ENCODE data around the gene LGMN.
"Not testable (repeated sequence)": the region's sequence is repeated elsewhere in the genome, so short reads cannot be mapped to it uniquely, and the experiment has no call there.

The LGMN gene

DNA sequence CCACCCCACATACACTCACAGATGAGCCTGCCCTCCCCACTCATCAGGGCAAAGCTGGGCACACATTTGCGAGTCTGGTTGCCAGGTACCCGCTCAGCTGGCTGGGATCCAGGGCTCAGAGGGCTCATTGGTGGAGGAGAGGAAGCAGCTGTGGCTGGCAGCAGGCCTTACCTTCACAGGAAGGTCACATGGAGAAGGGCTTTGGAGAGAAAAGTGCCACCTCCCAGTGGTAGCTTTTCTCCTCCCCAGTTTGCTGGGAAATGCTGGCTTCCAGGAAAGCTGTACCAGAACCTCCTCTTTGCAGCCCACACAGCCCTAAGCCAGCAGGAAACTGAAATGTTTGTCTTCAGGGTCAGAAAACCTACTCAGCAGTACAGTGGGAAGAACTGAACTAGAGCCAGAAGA lies 55.6 kb downstream of the LGMN start:
- DNase-seq: no peak

- DNase-seq: no peak
Observed at GRCh38 chr14:92690171-92691011, 58.0 kb downstream of the LGMN start.

DNA sequence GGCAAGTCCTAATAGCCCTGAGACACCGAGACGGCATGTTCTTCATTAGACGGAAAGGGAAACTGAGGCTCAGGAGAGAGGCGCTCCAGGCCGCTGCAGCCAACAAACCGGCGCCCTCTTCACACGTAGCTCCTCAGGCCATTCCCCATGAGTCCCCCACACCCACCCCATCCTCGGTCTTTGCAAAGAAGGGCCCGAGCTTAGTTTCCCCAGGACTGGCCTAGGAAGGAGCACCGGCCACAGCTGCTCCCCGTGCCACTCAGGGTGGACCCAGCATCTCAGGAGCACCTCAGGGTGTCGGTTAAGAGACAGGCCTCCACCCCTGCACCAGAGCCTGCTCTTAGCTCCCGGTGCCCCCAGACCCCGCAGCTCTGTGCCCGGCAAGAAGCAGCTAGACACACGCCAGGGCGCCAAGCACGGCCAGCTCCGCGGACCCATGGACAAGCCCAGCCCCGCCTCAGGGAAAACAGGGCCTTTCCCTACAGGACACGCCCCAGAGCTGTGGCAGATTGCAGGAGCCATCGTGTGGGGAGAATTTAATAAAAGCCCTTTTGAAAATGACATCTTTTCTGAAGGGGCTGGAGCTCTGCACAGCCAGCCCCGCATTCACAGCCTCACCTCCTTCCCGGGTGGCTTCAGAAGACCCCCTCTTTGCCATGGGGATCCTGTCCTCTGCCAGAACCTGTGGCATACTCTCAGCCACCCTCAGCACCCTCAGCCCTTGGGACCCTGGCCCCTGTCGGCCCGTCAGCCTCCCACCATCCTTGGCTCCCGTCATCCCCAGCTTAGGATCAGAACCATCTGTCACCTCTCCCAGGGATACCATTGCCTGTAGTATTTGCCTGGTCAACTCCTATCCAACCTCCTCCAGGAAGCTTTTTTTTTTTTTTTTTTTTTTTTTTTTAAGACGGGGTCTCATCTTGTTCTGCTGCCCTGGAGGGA lies 59.7 kb downstream of the LGMN start:
- DNase-seq: no peak

DNA sequence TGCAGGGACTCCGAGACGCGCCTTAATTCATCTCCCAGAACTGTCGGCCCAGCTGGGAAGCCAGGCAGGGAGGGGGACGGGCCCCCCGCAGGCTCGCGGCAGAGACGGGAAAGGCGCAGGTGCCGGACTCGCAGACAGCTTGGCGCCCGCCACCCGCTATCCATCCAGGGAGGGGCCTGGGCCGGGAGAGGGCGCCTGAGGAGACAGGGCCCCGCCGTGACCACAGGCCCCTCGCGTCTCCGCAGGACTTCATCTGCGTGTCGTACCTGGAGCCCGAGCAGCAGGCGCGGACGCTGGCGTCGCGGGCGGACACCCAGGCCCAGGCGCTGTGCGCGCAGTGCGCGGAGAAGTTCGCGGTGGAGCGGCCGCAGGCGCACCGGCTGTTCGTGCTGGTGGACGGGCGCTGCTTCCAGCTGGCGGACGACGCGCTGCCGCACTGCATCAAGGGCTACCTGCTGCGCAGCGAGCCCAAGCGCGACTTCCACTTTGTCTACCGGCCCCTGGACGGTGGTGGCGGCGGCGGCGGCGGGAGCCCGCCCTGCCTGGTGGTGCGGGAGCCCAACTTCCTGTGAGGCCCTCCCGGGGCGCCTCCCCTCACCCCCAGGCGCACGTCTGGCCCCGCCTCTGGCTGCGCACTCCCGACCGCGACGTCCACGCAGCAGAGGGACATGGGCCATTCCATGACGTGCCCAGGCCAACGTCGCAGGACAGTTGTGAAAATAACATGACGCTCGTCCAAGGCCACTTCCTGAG lies 60.6 kb downstream of the LGMN start:
- no peak for DNase-seq

DNA sequence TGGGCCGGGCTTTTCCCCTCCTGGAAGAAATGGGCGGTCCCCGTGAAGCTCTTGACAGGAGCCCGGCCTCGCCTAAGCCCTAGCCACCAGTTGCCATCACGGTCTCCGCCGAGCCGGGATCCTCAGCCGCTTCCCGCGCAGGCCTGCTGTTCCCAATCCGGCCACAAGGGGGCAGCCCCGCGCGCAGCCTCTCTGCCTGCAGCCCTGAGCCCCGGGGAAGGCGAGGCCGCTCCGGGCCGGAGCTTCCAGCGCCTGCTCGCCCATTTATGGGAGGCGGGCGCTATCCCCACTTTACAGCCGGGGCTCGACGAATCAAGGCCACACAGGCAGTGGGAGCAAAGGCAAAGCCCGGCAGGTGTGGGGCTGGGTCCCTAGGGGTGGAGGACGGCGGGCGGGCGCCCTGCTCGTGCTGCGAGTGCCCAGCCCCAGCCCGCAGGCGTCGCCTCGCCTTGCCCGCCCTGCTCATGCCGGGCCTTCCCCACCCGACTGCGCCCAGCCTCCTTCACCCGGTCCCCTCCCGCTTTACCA lies 61.5 kb downstream of the LGMN start:
- DNase-seq: no peak

DNA sequence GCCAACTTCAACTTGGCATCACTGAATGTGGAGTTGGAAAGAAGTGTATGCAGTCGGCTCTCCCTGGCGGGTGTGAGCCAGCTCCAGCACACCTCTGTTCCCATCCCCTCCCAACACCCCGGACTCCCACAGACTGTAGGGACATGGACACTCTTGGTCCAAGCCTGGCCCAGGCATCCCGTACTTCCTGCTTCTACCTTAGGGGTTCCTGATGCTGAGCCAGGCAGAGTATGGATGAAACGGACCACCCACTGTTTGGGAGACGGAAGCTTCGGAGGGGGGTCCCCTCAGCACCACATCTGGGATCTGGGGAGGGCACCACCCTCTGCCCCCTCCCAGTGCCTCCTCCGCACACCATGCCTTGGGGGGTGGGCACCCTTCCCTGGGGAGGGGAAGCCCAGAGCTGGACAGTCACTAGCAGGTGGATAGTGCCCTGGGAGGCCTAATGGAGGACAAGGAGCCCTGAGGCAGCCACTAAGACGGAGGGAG lies 62.0 kb downstream of the LGMN start:
- no peak for DNase-seq

GRCh38 chr14:92685784-92686355 lies 62.6 kb downstream of the LGMN start:
- DNase-seq: no peak

DNA sequence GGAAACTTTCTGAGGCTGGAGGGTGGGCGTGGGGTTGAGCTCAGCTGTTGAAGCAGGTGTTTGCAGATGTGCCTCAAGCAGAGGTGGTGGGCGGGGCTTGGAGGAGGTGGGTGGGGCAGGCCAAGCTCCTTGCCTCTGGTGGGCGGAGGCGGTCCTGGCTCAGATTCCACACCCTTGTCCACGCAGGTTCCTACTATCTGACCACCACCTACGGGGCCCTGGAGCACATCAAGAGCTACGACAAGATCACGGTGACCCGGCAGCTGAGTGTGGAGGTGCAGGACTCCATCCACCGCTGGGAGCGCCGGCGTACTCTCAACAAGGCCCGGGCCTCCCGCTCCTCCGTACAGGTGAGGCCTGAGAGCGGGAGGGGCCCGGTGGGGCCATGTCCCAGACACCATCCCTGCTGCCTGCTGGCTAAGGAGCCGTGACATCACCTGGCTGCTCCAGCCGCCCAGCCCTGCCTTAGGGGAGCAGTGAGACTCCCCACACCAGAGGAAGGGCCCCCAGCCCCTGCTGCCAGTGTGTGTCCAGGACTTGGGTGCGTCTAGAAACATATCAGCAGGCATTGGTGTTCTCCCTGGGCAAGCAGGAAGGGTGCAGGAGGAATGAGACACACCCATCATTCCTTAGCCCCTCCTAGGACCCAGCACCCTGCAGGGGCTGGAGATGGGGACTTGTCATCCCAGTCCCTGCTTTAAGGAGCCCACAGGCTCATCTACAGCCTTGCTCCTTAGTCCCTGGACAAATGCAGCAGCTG lies 63.4 kb downstream of the LGMN start:
- no peak for DNase-seq

GRCh38 chr14:92683041-92683440 lies 65.4 kb downstream of the LGMN start:
- no peak for DNase-seq

DNA sequence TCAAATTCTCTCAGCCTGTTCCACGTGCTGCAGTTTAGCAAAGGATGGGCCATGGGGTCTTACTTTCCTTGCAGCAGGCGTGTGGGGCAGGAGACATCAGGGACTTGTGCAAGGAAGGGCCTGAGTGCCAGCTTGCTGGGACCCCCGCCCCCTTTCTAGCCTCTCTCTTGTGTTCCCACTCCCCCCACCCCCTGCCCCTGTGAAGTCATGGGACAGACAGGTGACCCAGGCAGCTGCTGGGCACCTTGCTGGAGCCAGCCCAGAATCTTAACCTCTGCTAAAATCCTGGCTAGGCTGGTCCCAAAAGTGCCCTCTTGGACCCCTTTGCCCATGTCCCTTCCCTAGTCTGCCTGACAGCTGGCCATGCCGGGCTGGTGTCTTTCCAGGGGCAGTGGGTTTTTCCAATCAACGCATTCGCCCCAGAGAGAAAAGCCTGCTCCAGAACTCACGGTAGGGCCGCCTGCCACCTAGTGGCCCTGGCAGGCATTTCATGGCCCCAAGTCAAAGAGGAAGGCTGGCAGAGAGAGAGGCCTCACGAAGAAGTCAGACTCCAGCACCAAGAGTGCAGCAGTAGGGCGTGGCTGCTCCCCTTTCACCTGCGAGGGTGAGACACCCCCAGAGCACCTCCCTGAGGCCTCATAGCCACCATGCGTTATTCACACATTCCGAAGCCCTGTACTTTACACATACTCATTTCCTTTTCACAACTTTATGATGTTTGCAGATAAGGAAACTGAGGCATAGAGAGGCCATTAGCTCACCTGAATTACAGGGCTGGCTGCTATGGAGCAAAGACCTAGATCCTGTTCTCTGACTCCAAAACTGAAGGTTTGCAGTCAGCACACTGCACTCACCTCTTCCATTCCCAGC lies 67.4 kb downstream of the LGMN start:
- DNase-seq: peak; percentile 17

DNA sequence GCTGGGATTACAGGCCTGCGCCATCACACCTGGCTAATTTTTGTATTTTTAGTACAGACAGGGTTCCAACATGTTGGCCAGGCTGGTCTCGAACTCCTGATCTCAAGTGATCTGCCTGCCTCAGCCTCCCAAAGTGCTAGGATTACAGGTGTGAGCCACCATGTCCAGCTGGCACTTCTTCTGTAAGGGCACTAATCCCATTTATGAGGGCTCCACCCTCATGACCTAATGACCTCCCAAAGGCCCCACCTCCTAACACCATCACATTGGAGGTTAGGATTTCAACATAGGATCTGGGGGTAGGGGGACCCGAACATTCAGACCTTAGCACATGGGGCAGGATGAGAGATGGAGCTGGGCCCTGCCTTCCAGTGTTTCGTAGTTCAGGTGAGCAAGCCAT lies 68.1 kb downstream of the LGMN start:
- not testable (repeated sequence) for DNase-seq

DNA sequence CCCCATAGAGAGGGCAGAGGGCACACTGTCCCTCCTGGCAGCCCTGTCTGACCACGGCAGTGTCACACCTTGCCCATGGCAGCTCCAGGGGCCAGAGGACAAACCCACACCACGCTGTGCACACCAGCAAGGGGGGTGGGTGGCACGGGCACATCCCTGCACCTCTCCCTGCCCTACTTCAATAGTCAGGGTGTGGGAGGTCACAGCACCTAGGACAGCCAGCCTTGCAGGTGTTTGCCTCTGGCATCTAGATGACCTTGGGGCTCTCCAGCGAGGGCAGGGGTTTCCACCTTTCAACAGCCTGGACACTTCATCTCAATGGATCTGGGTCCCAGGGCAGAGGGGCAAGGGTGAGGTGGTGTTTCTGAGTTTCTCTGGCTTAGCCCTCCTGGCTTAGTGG lies 69.2 kb downstream of the LGMN start:
- no peak for DNase-seq

- DNase-seq: no peak
Observed at GRCh38 chr14:92678766-92679165, 69.7 kb downstream of the LGMN start.

GRCh38 chr14:92677955-92678354 lies 70.5 kb downstream of the LGMN start:
- no peak for DNase-seq

DNA sequence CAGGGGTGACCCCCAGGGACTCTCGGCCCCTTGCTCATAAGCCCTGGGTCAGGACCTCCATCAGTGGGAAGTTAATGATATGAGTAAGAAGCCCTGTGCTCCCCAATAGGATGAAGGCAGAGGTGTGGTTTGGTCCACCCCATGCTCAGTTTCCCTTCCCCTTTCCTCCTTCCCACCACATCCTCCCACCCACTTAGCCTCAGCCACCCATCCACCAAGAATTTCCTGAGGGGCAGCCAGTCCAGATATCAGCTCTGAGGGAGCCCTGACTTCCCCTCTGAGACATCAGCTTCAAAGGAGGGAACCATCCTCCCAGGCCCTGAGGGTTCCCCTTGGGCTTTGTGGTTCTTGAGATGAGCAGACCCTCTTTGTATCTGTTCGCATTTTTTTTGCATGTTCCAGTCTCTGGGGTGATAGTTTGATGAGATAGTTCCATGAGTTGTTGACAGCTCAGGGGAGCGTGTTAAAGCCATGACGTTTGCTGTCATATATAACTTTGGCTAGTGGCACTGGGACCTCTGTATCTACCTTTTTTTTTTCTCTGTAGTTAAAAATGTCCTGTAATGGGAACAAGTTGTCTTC lies 71.2 kb downstream of the LGMN start:
- no peak for DNase-seq

DNA sequence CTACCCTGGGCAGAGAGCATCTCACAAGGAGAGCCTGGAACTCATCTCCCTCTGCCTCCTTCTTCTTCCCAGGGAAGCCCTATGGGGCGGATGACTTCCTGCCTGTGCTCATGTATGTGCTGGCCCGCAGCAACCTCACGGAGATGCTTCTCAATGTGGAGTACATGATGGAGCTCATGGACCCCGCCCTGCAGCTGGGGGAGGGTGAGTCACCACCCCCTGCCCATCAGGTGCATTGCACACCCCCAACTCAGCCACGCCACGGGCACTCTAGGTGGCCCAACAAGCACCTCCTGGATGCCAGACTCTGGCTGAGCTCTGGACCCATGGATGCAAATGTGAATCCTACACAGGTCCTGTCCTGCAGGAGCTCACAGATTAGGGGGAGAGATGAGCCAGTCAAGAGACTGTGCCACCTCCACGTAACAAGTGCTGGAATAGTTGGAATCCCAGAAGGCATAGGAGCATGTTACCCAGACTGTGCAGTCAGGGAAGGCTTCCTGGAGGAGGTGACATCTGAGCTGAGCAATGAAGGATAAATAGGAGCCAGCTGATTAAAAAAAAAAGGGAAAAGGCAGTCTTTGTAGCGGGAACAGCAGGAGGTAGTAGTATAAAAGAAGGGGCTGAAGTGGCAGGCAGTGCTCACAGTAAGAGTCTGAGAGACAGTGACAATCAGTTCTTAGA lies 71.9 kb downstream of the LGMN start:
- no peak for DNase-seq

DNA sequence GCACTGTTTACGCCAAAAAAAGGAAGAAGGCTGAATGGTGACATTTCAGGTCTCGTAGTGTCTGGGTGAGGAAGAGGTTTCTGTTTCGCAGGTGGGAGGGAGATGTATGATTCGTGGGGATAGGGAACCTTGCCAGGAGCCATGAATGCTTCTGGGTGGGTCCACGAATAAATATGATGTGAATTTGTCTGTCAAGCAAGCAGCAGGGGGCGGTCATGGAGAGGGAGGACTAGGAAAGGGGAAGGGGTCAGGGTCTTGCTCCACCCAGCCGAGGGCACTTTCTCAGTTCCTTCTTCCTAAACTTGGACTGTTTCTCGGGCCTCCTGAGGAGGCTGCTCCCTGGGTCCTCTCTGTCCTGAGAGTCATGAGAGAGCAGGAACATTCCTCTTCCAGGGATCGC lies 72.5 kb downstream of the LGMN start:
- no peak for DNase-seq

- DNase-seq: no peak
Observed at GRCh38 chr14:92675421-92675820, 73.0 kb downstream of the LGMN start.

GRCh38 chr14:92673601-92674150 lies 74.8 kb downstream of the LGMN start:
- DNase-seq: no peak

All from amniotic stem cell (primary cell).